Endodermal cell (in vitro differentiated cells): ENCODE measurements around the gene CTIF. TPM values are rescaled to one million over a fixed set of nuclear protein-coding genes. Genes with fewer than 3 reads are reported as not detected.
A peak's percentile ranks its signal among the peaks of the same experiment; 100 is the strongest.

ENCODE experiments used
- DNase-seq: peaks from one replicate; pipeline ENCODE4 v3.0.0-alpha.2; 2017
- H3K27ac ChIP-seq: 2 replicates; pipeline ENCODE4 v1.5.1; 2013; ENCODE audit warnings: mild to moderate bottlenecking, low read depth, low read length, moderate library complexity
- H3K27me3 ChIP-seq: 2 replicates; pipeline ENCODE4 v1.6.1; 2013; ENCODE audit warnings: mild to moderate bottlenecking, low read length, moderate library complexity; ENCODE audit not compliant: insufficient read depth, control insufficient read depth, poor library complexity, severe bottlenecking
- H3K36me3 ChIP-seq: 2 replicates; pipeline ENCODE4 v1.7.0; 2013; ENCODE audit warnings: mild to moderate bottlenecking, low read length, moderate library complexity; ENCODE audit not compliant: control insufficient read depth, insufficient read depth
- H3K4me1 ChIP-seq: one replicate; pipeline ENCODE4 v1.7.0; 2013; ENCODE audit warnings: low read length; ENCODE audit not compliant: control insufficient read depth, insufficient read depth
- H3K4me3 ChIP-seq: 2 replicates; pipeline ENCODE4 v1.5.1; 2013; ENCODE audit warnings: mild to moderate bottlenecking, low read length, moderate library complexity
- H3K9ac ChIP-seq: 2 replicates; pipeline ENCODE4 v1.6.1; 2013; ENCODE audit warnings: mild to moderate bottlenecking, low read length, moderate library complexity; ENCODE audit not compliant: poor library complexity, severe bottlenecking; ENCODE audit errors: extremely low read depth
- H3K9me3 ChIP-seq: 2 replicates; pipeline ENCODE4 v1.6.1; 2013; ENCODE audit warnings: mild to moderate bottlenecking, low read length, moderate library complexity; ENCODE audit not compliant: control insufficient read depth
- H3K27ac Mint-ChIP-seq: 2 replicates; pipeline ENCODE4 v1.8.0; 2020; ENCODE audit warnings: mixed read lengths
- H3K27me3 Mint-ChIP-seq: 2 replicates; pipeline ENCODE4 v1.8.0; 2021; ENCODE audit warnings: mild to moderate bottlenecking, mixed read lengths; ENCODE audit not compliant: insufficient read depth
- H3K36me3 Mint-ChIP-seq: 2 replicates; pipeline ENCODE4 v1.8.0; 2020; ENCODE audit warnings: low read depth, mixed read lengths
- H3K4me1 Mint-ChIP-seq: 2 replicates; pipeline ENCODE4 v1.8.0; 2020; ENCODE audit warnings: mixed read lengths
- H3K4me3 Mint-ChIP-seq: 2 replicates; pipeline ENCODE4 v1.8.0; 2020; ENCODE audit warnings: mild to moderate bottlenecking, moderate library complexity, mixed read lengths
- H3K9me3 Mint-ChIP-seq: 2 replicates; pipeline ENCODE4 v1.8.0; 2020; ENCODE audit warnings: mild to moderate bottlenecking, mixed read lengths
- CTCF ChIP-seq: fragments of 200-600 bp; sonication (generic); conservative IDR thresholded peaks from 2 replicates; pipeline ENCODE4 v1.5.0; 2021; ENCODE audit warnings: antibody characterized with exemption, mild to moderate bottlenecking
- WGBS, 2 experiments: methylation state at CpG; one replicate each; pipeline versions ENCODE4 v1.1.5 to v1.1.7; 2013; ENCODE audit warnings: missing lambda C conversion rate in 2 of 2, mixed read lengths in 1 of 2; ENCODE audit not compliant: insufficient coverage in 1 of 2, insufficient read length in 1 of 2; 5-methylcytosine and 5-hydroxymethylcytosine counted together
- total RNA-seq, 2 donors: library from RNA; stranded (reverse); fragmentation: NEBNext Ultra II Directional in 1 of 2; extraction: Animal tissue kit (Norgen Biotek cat#: 25700) in 1 of 2; gene quantifications; 2 replicates in 1 of 2; 3 replicates in 1 of 2; pipeline ENCODE4 v1.2.1, GENCODE V29; 2021

Gene CTIF
- total RNA-seq, 2 donors from 2014 or later: 33.8 to 41.6 TPM

DNA sequence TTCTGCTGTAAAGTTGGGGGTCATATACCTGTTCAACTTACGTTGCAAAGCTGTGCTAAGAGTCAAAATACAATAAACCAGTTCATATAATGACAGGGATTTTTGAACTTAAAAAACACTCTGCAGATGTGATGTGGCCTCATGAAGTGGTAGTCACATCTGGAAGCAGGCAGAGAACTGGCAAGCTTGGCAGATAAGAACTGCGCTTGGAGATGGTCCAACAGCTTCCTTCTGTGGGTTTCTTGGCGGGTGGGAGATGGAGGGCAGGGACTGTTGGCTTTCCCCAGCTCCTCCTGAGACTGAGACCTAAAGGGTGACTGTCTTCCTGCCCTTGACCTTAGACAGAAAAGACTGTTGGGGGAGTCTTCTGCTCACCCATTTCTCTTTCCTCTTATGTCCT lies 140.4 kb downstream of the CTIF start:
- Histone ChIP-seq H3K36me3 (peaks cover 3% of the 10 kb centered on the region), H3K4me1 (no peaks in the 10 kb centered on the region), H3K27me3 (no peaks in the 10 kb centered on the region), H3K4me3 (no peak overlapping the region), H3K9me3 (no peaks in the 10 kb centered on the region), H3K9ac (no peak overlapping the region), H3K27ac (no peak overlapping the region)
- Mint-ChIP-seq H3K27ac (no peak overlapping the region), H3K27me3 (no peaks in the 10 kb centered on the region), H3K4me3 (no peak overlapping the region), H3K4me1 (peaks cover 1% of the 10 kb centered on the region), H3K36me3 (peaks cover 3% of the 10 kb centered on the region), H3K9me3 (no peaks in the 10 kb centered on the region)
- WGBS, 2 experiments: 90 to 100% methylated on average over 1 to 3 of the region's 3 CpGs
- TF ChIP-seq CTCF: no peak
- no peak for DNase-seq

DNA sequence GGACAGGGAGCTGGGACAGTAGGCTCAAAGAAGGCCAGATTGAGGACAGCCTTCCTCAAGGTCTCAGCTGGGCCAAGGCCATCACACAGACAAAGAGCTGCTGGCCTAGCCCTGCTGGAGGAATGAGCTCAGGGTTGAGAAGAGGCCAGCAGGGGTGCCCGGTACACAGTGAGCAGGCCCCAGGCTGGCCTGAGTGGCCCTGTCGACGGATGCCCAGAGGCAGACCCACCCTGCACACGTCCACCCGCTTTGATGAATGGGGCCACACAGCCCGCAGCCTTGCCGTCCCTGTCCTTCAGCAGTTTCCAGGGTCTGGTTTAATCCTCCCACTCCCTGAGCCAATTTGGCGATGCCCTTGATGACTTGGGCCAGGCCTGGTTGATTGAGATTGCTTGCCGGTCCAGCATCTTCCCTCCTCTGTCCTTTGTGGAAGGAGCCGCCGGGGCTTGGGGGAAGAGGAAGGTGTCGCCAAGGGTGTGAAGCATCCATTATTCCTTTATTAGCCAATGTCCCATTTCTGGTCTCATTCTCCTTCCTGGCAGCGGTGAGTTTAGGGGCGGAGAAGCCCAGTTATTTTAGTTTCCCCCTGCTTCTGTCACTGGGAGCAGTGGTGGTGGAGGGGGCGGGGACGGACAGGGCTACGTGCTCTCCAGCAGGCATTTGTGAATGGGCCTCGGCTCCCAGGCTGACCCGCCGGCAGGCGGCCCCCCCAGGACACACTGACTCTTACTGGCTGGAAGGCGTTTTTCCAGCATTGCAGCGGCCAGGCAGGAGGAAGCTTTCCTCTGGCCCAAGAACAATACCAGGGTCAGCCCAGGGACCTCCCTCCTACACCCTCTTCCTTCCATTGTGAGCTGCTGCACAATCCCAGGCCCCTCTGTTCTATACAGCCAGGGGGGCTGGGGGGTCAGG lies 141.8 kb downstream of the CTIF start:
- 90 to 91% methylated on average over 10 to 23 of the region's 23 CpGs for WGBS, 2 experiments
- Histone ChIP-seq H3K27ac (peak overlapping the region; percentile 62), H3K36me3 (peaks cover 3% of the 10 kb centered on the region)

DNA sequence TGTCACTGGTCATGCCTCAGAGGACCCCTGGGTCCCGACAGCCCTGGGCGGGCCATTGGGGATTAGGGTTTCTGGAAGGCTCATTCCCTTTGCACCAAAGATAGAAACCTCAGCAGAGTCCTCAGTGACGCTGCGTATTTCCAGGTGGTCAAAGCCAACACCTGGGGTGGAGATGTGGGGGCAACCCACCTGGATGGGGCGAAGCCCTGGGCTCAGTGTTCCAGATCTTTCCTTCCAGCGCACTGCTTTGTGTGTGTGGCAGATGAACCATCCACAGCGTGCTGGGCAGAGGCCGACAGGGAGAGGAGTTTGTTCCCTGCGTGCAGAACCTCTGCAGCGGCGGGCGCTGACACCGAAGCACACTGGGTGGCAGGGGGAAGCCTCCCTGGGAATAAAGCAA lies 143.9 kb downstream of the CTIF start:
- no peak overlapping the region for H3K4me3 Mint-ChIP-seq
- no peak for TF ChIP-seq CTCF
- Histone ChIP-seq H3K4me1 (no peaks in the 10 kb centered on the region), H3K27me3 (no peaks in the 10 kb centered on the region), H3K27ac (no peak overlapping the region), H3K36me3 (peaks cover under 1% of the 10 kb centered on the region), H3K9me3 (no peaks in the 10 kb centered on the region), H3K9ac (no peak overlapping the region), H3K4me3 (no peak overlapping the region)
- DNase-seq: no peak
- no peaks in the 10 kb centered on the region for H3K27me3 Mint-ChIP-seq
- H3K27ac Mint-ChIP-seq: peak overlapping the region; percentile 30
- 93 to 95% methylated on average over 7 to 13 of the region's 13 CpGs for WGBS, 2 experiments
- peaks cover 19% of the 10 kb centered on the region for H3K36me3 Mint-ChIP-seq
- H3K9me3 Mint-ChIP-seq: peaks cover 8% of the 10 kb centered on the region
- H3K4me1 Mint-ChIP-seq: peaks cover 8% of the 10 kb centered on the region

More for the DNA sequence above, 141.8 kb downstream of the CTIF start:
- peaks cover 1% of the 10 kb centered on the region for H3K4me1 Mint-ChIP-seq
- Histone ChIP-seq H3K4me1 (no peaks in the 10 kb centered on the region), H3K9ac (no peak overlapping the region), H3K9me3 (no peaks in the 10 kb centered on the region), H3K27me3 (no peaks in the 10 kb centered on the region), H3K4me3 (no peak overlapping the region)
- no peaks in the 10 kb centered on the region for H3K9me3 Mint-ChIP-seq
- no peak for TF ChIP-seq CTCF
- H3K27ac Mint-ChIP-seq: no peak overlapping the region
- H3K36me3 Mint-ChIP-seq: peaks cover 5% of the 10 kb centered on the region
- DNase-seq: no peak
- H3K4me3 Mint-ChIP-seq: no peak overlapping the region
- H3K27me3 Mint-ChIP-seq: no peaks in the 10 kb centered on the region
